Fibroblast of lung (primary cell): ENCODE data around the gene PIP4K2B. TPM values are rescaled to one million over a fixed set of nuclear protein-coding genes. Genes with fewer than 3 reads are reported as not detected.
A peak's percentile ranks its signal among the peaks of the same experiment; 100 is the strongest.

Experiments used
- DNase-seq, 2 donors: peaks; one replicate each; pipeline versions ENCODE4 v3.0.0 to v3.0.0-alpha.2; 2010; ENCODE audit warnings: low read depth in 2 of 2
- H2AFZ ChIP-seq: 2 replicates; pipeline ENCODE4 v1.5.1; 2012; ENCODE audit warnings: low read length, control low read depth, inconsistent platforms
- H3K27ac ChIP-seq: 2 replicates; pipeline ENCODE4 v1.5.1; 2011; ENCODE audit warnings: low read length, control low read depth; ENCODE audit not compliant: insufficient read depth
- H3K27me3 ChIP-seq: 2 replicates; pipeline ENCODE4 v1.5.1; 2011; ENCODE audit warnings: mild to moderate bottlenecking, low read length; ENCODE audit not compliant: control insufficient read depth, insufficient read depth
- H3K36me3 ChIP-seq: 2 replicates; pipeline ENCODE4 v1.5.1; 2011; ENCODE audit warnings: low read length; ENCODE audit not compliant: control insufficient read depth, insufficient read depth
- H3K4me1 ChIP-seq: 2 replicates; pipeline ENCODE4 v1.5.1; 2011; ENCODE audit warnings: low read length; ENCODE audit not compliant: control insufficient read depth, insufficient read depth; ENCODE audit errors: extremely low read depth
- H3K4me2 ChIP-seq: 2 replicates; pipeline ENCODE4 v1.5.1; 2011; ENCODE audit warnings: low read length, control low read depth; ENCODE audit not compliant: insufficient read depth; ENCODE audit errors: extremely low read depth
- H3K4me3 ChIP-seq, 4 experiments: fragments of 200-600 bp in 1 of 4; sonication (generic) in 1 of 4; replicated peaks in 1 of 4; 2 replicates each; pipeline ENCODE4 v1.5.1; 2011 to 2016; ENCODE audit warnings: low read length in 4 of 4, low read depth in 3 of 4, mild to moderate bottlenecking in 3 of 4, control low read depth in 2 of 4, inconsistent platforms in 1 of 4, mixed read lengths in 1 of 4; ENCODE audit not compliant: insufficient read depth in 1 of 4; ENCODE audit errors: control extremely low read depth in 1 of 4
- H3K79me2 ChIP-seq: 2 replicates; pipeline ENCODE4 v1.5.1; 2012; ENCODE audit warnings: mild to moderate bottlenecking, low read length, inconsistent platforms; ENCODE audit not compliant: control insufficient read depth, insufficient read depth
- H3K9ac ChIP-seq: 2 replicates; pipeline ENCODE4 v1.5.1; 2011; ENCODE audit warnings: mild to moderate bottlenecking, low read length, control low read depth; ENCODE audit not compliant: insufficient read depth
- H3K9me3 ChIP-seq: 2 replicates; pipeline ENCODE4 v1.5.1; 2012; ENCODE audit warnings: low read depth, low read length; ENCODE audit not compliant: control insufficient read depth, insufficient read depth
- H4K20me1 ChIP-seq: 2 replicates; pipeline ENCODE4 v1.5.1; 2011; ENCODE audit warnings: low read length; ENCODE audit not compliant: control insufficient read depth, insufficient read depth; ENCODE audit errors: extremely low read depth
- CTCF ChIP-seq, 2 donors: IDR thresholded peaks in 1 of 2; conservative IDR thresholded peaks in 1 of 2; 1 replicate in 1 of 2; 2 replicates in 1 of 2; pipeline ENCODE4 v1.5.1; 2011 to 2012; ENCODE audit warnings: low read length in 2 of 2, control low read depth in 1 of 2, inconsistent platforms in 1 of 2, low read depth in 1 of 2, mild to moderate bottlenecking in 1 of 2
- EZH2 ChIP-seq: IDR thresholded peaks from 2 replicates; pipeline ENCODE4 v1.5.1; 2012; ENCODE audit warnings: low read length, control low read depth, mild to moderate bottlenecking; ENCODE audit errors: missing control alignments
- polyA plus RNA-seq, 2 donors: library from polyadenylated mRNA; depleted of rRNA in 1 of 2; stranded (reverse) in 1 of 2; unstranded in 1 of 2; fragments of >200 nt; gene quantifications; 2 replicates each; pipeline ENCODE4 v1.2.1, GENCODE V29; 2011 to 2012; ENCODE audit warnings: missing spikeins in 1 of 2
- total RNA-seq: library from RNA; depleted of rRNA; stranded (reverse); fragments of >200 nt; gene quantifications from 2 replicates; pipeline ENCODE4 v1.2.1, GENCODE V29; 2014

PIP4K2B gene
- total and polyA plus RNA-seq, 2 donors (not counting 1 experiment from before 2014, with no cell fraction given), result 30.6 to 43.8 TPM

DNA sequence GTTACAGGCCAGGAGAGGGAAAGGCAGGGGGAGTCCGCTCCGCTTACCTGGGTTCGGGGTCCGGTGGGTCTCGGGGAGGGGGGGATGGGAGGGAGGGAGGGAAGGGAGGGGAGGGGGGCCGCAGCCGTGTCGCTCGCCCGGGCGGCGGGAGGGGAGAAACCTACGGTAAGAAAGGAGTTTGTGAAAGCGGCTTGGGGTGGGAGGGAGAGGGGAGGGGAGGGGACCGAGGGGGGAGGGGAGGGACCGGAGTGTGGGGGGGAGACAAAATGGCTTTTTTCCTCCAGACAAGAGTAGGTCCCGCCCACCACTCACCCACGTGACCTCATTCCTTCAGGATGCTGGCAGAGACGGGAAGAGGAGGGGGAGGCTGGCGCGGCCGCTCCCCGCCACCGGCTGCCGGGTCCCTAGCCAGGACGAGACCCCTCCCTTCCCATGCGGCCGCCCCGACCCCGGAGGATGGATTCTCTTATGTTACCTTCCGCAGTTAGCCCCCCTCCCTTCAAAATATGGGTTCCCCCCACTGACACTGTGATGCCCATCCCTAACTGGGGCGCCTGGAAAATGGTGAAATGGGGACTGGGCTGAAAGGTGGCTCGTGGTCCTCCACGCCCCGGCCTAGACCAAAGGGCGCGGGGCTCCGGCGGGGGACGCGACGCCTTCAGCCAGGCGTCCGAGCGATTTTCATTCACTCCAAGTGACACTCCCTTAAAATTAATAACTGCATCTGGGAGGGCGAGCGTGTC is 51.0 kb downstream of the PIP4K2B start, which contains the start of gene PCGF2:
Gene PCGF2 (minus strand): TSS at position 188 of the 743 bp plus-strand sequence. CDS start 7,934 bp downstream, outside the sequence.
- no peaks in the 10 kb centered on the region for H4K20me1 ChIP-seq
- DNase-seq, result peak; percentile 86 to 90
- no peaks in the 10 kb centered on the region for H3K9me3 ChIP-seq
- TF ChIP-seq EZH2, result no peak
- no peak for TF ChIP-seq CTCF (conservative IDR thresholded peaks at IDR 0.05 in 1 of 2, IDR thresholded peaks at IDR 0.05 in 1 of 2; ENCODE audit: low read depth in 1 of 2, low read length in 2 of 2)
- peaks cover 2% of the 10 kb centered on the region for H3K36me3 ChIP-seq
- H3K27me3 ChIP-seq, result no peaks in the 10 kb centered on the region
- peak within 1 kb of the TSS; percentile 50 for H2AFZ ChIP-seq
- peaks cover 9% of the 10 kb centered on the region for H3K4me1 ChIP-seq
- peak within 1 kb of the TSS; percentile 71 to 89 (median 78) for H3K4me3 ChIP-seq
- H3K27ac ChIP-seq, result peak within 1 kb of the TSS; percentile 81
- peak within 1 kb of the TSS; percentile 91 for H3K4me2 ChIP-seq
- H3K9ac ChIP-seq, result peak within 1 kb of the TSS; percentile 83
- H3K79me2 ChIP-seq, result peaks cover 47% of the 10 kb centered on the region

GRCh38 chr17:38747463-38748148 is 51.8 kb downstream of the PIP4K2B start:
- Histone ChIP-seq H3K9me3 (no peaks in the 10 kb centered on the region), H3K9ac (peak overlapping the region; percentile 83), H3K4me1 (peaks cover 14% of the 10 kb centered on the region), H4K20me1 (no peaks in the 10 kb centered on the region), H3K4me2 (peak overlapping the region; percentile 91), H2AFZ (peak overlapping the region; percentile 50), H3K36me3 (peaks cover 2% of the 10 kb centered on the region), H3K4me3 (peak overlapping the region; percentile 71 to 89 (median 78)), H3K27ac (peak overlapping the region; percentile 81), H3K27me3 (no peaks in the 10 kb centered on the region), H3K79me2 (peaks cover 48% of the 10 kb centered on the region)
- TF ChIP-seq CTCF (conservative IDR thresholded peaks at IDR 0.05 in 1 of 2, IDR thresholded peaks at IDR 0.05 in 1 of 2; ENCODE audit: low read depth in 1 of 2, low read length in 2 of 2) (no peak), EZH2 (no peak)
- no peak for DNase-seq

DNA sequence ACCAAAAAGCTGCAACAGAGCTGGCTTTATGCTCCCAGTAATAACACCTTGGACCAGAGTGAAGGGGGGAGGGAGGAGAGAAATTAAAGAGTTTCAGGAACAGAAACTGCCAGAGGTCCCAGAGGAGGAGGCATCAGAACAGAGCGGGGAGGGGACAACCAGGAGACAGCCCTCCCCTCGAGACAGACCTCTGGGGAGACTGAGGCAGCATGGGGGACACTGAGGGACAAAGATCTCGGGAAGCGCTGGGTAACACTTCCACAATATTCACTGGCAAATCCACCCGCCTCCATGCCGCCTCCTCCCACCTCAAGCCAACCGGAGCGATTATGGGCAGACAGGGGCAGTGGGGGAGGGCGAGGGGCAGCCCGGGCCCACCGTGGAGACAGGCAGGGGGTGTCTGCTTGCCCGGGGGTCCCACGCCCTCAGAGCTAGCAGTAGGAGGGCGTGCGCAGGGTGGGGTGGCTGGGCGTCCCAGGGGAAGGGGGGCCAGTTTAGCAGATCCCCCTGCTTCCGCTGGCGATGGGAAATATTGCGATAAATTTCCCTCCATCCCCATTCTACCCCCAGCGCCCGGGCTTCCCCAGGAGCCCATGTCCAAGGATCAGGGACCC is 52.4 kb downstream of the PIP4K2B start:
- peaks cover 2% of the 10 kb centered on the region for H3K36me3 ChIP-seq
- no peaks in the 10 kb centered on the region for H4K20me1 ChIP-seq
- TF ChIP-seq CTCF (conservative IDR thresholded peaks at IDR 0.05 in 1 of 2, IDR thresholded peaks at IDR 0.05 in 1 of 2; ENCODE audit: low read depth in 1 of 2, low read length in 2 of 2) (no peak), EZH2 (no peak)
- H3K27ac ChIP-seq, result peak overlapping the region; percentile 24
- peak overlapping the region; percentile 71 to 89 (median 78) for H3K4me3 ChIP-seq
- no peaks in the 10 kb centered on the region for H3K27me3 ChIP-seq
- H3K4me2 ChIP-seq, result peak overlapping the region; percentile 91
- H3K9ac ChIP-seq, result peak overlapping the region; percentile 83
- H3K9me3 ChIP-seq, result no peaks in the 10 kb centered on the region
- H3K79me2 ChIP-seq, result peaks cover 53% of the 10 kb centered on the region
- peaks cover 19% of the 10 kb centered on the region for H3K4me1 ChIP-seq
- no peak overlapping the region for H2AFZ ChIP-seq
- no peak for DNase-seq
